Epidermal melanocyte (primary cell): ENCODE data around the gene TAAR2.
"Not testable (repeated sequence)": the region's sequence is repeated elsewhere in the genome, so short reads cannot be mapped to it uniquely, and the experiment has no call there.

Experiments
- DNase-seq: peaks from one replicate; pipeline ENCODE4 v3.0.0; 2011; ENCODE audit warnings: low spot score; ENCODE audit not compliant: insufficient read length

The TAAR2 gene

GRCh38 chr6:132614554-132614953 is 9.5 kb downstream of the TAAR2 start:
- DNase-seq: no peak

- DNase-seq: no peak
Observed at GRCh38 chr6:132612449-132613108, 11.5 kb downstream of the TAAR2 start.

GRCh38 chr6:132611616-132612015 is 12.5 kb downstream of the TAAR2 start:
- no peak for DNase-seq

- no peak for DNase-seq
Observed at GRCh38 chr6:132607544-132608233, 16.4 kb downstream of the TAAR2 start.

GRCh38 chr6:132604635-132605152 is 19.4 kb downstream of the TAAR2 start:
- DNase-seq: no peak

- DNase-seq: not testable (repeated sequence)
Observed at GRCh38 chr6:132600900-132601299, 23.2 kb downstream of the TAAR2 start.

GRCh38 chr6:132598473-132598872 is 25.6 kb downstream of the TAAR2 start:
- DNase-seq: no peak

GRCh38 chr6:132596201-132596600 is 27.9 kb downstream of the TAAR2 start:
- no peak for DNase-seq

- DNase-seq: no peak
Observed at GRCh38 chr6:132592855-132593254, 31.2 kb downstream of the TAAR2 start.

GRCh38 chr6:132590362-132590761 is 33.7 kb downstream of the TAAR2 start:
- DNase-seq: no peak

- DNase-seq: no peak
Observed at GRCh38 chr6:132589454-132589853, 34.6 kb downstream of the TAAR2 start, which contains the start of gene TAAR5. Gene TAAR5 (minus strand): TSS chr6:132589741. CDS start chr6:132589686, 55 bp downstream.

- no peak for DNase-seq
Observed at GRCh38 chr6:132587424-132587823, 36.7 kb downstream of the TAAR2 start.

- DNase-seq: no peak
Observed at GRCh38 chr6:132584698-132585097, 39.4 kb downstream of the TAAR2 start.

GRCh38 chr6:132571774-132572173 is 52.3 kb downstream of the TAAR2 start:
- no peak for DNase-seq

- DNase-seq: no peak
Observed at GRCh38 chr6:132570221-132570777, 53.8 kb downstream of the TAAR2 start, which contains the start of gene TAAR6. Gene TAAR6 (plus strand): TSS chr6:132570322. CDS start chr6:132570322, 0 bp downstream.

GRCh38 chr6:132569170-132569569 is 54.9 kb downstream of the TAAR2 start:
- no peak for DNase-seq

- DNase-seq: no peak
Observed at GRCh38 chr6:132568611-132569010, 55.5 kb downstream of the TAAR2 start.

- no peak for DNase-seq
Observed at GRCh38 chr6:132567566-132567965, 56.5 kb downstream of the TAAR2 start.
